Activated CD4-positive, alpha-beta T cell treated with anti-CD3 and anti-CD28 coated beads for 48 hours (primary cell): ENCODE measurements around the gene ABHD12B.
A peak's percentile ranks its signal among the peaks of the same experiment; 100 is the strongest.
"Not testable (repeated sequence)": the region's sequence is repeated elsewhere in the genome, so short reads cannot be mapped to it uniquely, and the experiment has no call there.

Experiments used
- DNase-seq: peaks from one replicate; pipeline ENCODE4 v3.0.0-alpha.2; 2020

ABHD12B gene

DNA sequence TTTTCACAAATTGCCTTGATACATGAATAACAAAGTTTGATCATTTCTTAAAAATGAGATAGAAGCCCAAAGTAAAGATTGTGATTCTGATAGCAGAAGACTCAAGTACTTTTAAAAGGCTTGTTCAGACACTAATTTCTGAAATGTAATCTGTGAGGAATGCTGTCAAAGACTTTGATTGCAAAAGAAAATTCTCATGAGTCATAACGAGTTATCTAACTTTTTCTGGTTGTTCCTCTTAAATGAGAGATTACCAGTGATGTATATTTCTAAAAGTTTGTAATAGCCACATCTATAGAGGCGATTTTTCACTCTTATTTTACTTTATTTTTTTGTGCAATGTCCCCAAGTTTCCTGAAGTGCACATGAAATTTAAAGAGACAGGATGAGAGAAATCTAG lies 65.5 kb downstream of the ABHD12B start:
- DNase-seq: no peak

- no peak for DNase-seq
Measured at GRCh38 chr14:50937800-50938199, 65.9 kb downstream of the ABHD12B start.

GRCh38 chr14:50941151-50941550 lies 69.3 kb downstream of the ABHD12B start:
- no peak for DNase-seq

- DNase-seq: not testable (repeated sequence)
Measured at GRCh38 chr14:50941638-50942037, 69.8 kb downstream of the ABHD12B start.

GRCh38 chr14:50943261-50943942 lies 71.5 kb downstream of the ABHD12B start:
- DNase-seq: no peak

GRCh38 chr14:50943943-50944646 lies 72.2 kb downstream of the ABHD12B start, which contains the start of gene PYGL:
PYGL (minus strand) TSS chr14:50944483; CDS start chr14:50944403, 80 bp downstream.
- peak; percentile 45 for DNase-seq

DNA sequence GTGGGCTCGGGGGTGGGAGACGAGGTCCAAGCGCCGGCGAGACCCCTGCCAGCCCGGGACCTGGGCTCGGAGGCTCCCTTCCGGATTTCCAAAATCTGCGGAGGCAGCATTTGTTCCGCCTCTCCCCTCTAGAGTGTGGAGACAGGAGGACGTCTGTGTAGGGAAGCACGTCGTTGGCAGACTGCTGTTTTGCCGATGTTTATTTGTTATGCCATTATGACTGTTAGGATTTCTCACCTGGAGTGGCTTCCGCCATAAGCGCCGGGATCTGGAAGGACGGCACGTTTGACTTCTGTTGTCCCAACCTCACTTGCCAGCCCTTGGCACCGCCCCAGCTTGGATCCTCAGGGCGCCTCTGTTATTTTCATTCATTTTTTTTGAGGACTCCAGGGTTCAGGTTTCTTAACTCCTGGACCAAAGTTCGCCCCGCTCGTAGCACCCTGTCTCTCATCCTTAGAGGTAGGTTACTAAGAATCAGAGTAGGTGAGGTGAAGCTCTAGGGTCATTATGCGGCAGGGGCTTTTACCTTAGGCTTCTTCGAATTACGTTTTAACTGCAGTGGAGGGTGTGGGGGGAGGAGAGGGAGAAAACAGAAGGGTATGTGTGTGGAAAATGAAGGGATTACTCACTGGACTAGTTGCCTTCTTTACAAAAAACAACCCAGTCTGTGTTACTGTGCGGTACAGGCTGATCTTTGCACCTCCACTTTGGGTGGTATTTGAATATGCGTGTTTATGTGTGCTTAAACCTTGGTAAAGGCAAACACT lies 73.0 kb downstream of the ABHD12B start:
- DNase-seq: peak; percentile 22

DNA sequence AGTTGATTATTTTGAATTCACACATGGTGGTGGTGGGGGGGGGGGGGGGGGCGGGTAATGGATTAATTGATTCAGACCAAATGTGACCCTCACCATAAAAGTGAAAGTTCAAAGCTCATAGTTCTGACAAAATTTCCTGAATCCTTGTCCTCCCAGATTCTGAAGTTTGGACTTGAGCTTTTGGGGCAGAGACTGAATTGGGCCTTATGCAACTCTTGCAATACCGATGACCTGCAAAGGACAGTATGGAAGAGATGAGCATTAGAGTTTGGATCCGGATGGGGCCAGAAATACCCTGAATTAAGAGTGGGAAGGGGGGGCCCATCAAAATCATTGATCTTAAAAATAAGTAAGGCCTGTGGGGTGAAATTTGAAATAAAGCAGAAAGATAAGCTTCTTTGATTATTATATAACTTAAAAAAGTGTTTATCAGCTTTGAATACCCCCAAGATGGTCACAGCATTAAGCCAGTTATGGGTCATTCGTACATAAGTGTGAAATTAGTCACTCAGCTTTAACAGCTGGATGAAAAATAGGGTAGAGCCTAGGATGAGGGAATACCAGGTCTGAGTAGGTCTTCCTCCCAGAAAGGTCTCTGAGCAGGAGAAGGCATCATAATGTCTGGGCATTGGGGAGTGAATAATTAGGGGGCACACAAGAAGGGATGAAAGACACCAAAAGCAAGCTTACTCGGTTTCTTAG lies 74.5 kb downstream of the ABHD12B start:
- no peak for DNase-seq

DNA sequence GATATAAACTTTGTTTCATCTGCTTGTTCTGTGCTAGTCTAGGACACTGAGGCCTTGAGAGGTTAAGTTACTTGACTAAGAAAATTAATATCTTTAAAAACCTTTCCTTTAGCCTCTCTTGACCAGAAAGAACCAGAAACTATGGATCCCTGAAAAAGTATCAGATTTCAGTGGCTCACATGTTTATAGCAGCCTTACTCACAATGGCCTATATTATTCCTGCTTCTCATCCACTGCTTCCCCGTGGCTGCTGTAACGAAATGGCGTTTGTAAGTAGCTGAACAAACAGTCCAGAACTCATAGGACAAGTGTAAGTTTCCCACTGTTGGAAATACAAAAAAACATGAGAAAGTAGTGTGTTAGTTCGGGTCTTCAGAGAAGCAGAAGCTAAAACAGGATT lies 75.6 kb downstream of the ABHD12B start:
- no peak for DNase-seq

DNA sequence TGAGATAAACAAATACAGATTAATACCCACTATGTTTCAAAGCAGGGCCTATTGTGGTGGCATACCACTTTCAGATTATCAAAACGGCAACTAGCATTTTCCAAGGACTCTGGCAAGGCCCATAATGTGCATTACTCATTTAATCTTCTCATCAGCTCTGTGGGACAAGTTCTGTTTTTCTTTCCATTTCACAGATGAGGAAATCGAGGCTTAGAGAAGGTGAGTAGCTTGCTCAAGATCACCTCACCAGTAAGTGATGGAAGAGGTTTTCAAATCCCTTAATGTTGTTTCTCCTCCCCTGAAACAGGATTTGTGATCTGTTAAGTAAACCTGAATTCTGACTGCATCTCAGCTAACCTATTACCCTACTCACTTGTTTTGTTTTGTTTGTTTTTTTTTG lies 76.4 kb downstream of the ABHD12B start:
- no peak for DNase-seq

DNA sequence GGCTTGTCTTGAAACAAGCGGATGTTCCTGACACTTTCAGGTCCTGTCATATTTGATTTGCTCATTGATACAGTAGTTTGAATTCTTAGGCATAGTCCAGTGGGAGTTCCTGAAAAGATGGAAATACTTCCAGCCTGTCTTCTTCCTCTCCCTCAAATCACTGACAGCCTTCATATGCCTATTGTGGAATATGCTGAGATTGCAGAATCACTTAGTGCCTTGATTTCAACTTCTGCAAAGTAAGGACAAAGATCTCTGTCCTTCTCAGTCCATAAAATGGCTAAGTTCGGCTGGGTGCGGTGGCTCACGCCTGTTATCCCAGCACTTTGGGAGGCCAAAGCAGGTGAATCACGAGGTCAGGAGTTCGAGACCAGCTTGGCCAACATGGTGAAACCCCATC lies 79.2 kb downstream of the ABHD12B start:
- no peak for DNase-seq

DNA sequence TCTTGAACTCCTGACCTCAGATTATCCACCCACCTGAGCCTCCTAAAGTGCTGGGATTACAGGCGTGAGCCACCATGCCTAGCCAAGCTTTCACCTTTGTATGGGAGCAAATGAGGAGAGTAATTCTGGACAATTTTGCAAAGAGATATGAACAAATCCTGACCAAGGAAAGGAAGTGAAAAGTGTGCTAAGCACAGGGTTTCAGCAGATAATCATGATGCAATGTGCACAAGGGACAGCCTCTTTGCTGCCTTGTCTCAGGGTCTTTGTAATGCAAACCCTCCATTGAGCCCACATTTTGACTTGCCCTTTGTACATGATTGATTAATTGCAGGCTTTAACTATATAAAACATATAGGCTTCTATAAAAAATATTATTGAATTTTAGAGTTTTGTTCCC lies 81.6 kb downstream of the ABHD12B start:
- no peak for DNase-seq
